Measurements from ENCODE around the gene NRSN1.

- TF ChIP-seq CTCF (IDR thresholded peaks at IDR 0.05) (no peak), POLR2A (IDR thresholded peaks at IDR 0.05) (no peak), EP300 (IDR thresholded peaks at IDR 0.05) (no peak)
Observed at GRCh38 chr6:24108056-24108455, 18.0 kb upstream of the NRSN1 start.

Data from stomach (tissue), 4 donors.